HepG2 (cell line): ENCODE results near the gene DPH7. TPM values are rescaled to one million over a fixed set of nuclear protein-coding genes. Genes with fewer than 3 reads are reported as not detected.
"Not testable (repeated sequence)": the region's sequence is repeated elsewhere in the genome, so short reads cannot be mapped to it uniquely, and the experiment has no call there.

Experiments
- ATAC-seq: fragments of 200-7000 bp; cut with Tn5 transposase; 3 replicates; pipeline ENCODE4 v1.9.1; 2020; ENCODE audit warnings: mild to moderate bottlenecking, moderate library complexity
- BruUV-seq: library from RNA; stranded (reverse); fragments of 400-500 nt; replicated peaks from 2 replicates; lab custom pipeline; 2021; lab: Mats Ljungman, UMichigan
- CTCF ChIA-PET: fragments of 300-600 bp; formaldehyde crosslinking; extraction: SDS; loops from one replicate; lab custom pipeline; 2021; ENCODE audit warnings: low total read pairs, inconsistent platforms, low intra/inter-chr PET ratio; lab: Yijun Ruan, JAX
- POLR2A ChIA-PET: fragments of 350-600 bp; sonication (Branson Sonifier 250); formaldehyde crosslinking; loops from one replicate; lab custom pipeline; 2020; ENCODE audit warnings: antibody characterized with exemption, inconsistent platforms; lab: Yijun Ruan, JAX
- DNase-seq: peaks from one replicate; pipeline ENCODE4 v3.0.0-alpha.2; 2015; ENCODE audit warnings: low spot score
- FAIRE-seq: peaks from 3 replicates; lab custom pipeline; 2011; peaks lifted over from hg19 to GRCh38; lab: Jason Lieb, UNC
- H2AFZ ChIP-seq: one replicate; pipeline ENCODE4 v1.6.1; 2011; ENCODE audit warnings: low read length, inconsistent platforms
- H3K27ac ChIP-seq: fragments of 300-600 bp; 3 replicates; pipeline ENCODE4 v1.8.0; 2011; ENCODE audit warnings: mixed run types, mild to moderate bottlenecking, mixed read lengths, low read length, inconsistent platforms; ENCODE audit not compliant: insufficient read depth; ENCODE audit errors: extremely low read length
- H3K27me3 ChIP-seq, 2 experiments: fragments of 200-600 bp in 1 of 2; 2 replicates in 1 of 2; 3 replicates in 1 of 2; pipeline versions ENCODE4 v1.6.0 to v1.8.0; 2011; ENCODE audit warnings: low read length in 2 of 2, mild to moderate bottlenecking in 2 of 2, moderate library complexity in 2 of 2, inconsistent platforms in 1 of 2; ENCODE audit not compliant: insufficient read depth in 2 of 2, control insufficient read depth in 1 of 2
- H3K36me3 ChIP-seq, 2 experiments: fragments of 200-600 bp in 1 of 2; replicated peaks in 1 of 2; 2 replicates in 1 of 2; 3 replicates in 1 of 2; pipeline versions ENCODE4 v1.5.1 to v1.8.0; 2011; ENCODE audit warnings: low read length in 2 of 2, inconsistent platforms in 1 of 2; ENCODE audit not compliant: insufficient read depth in 2 of 2, control insufficient read depth in 1 of 2
- H3K4me1 ChIP-seq: 2 replicates; pipeline ENCODE4 v1.5.1; 2012; ENCODE audit warnings: low read length, inconsistent platforms; ENCODE audit not compliant: insufficient read depth
- H3K4me2 ChIP-seq: 2 replicates; pipeline ENCODE4 v1.6.0; 2011; ENCODE audit warnings: low read depth, low read length, inconsistent platforms
- H3K4me3 ChIP-seq, 3 experiments: fragments of 200-600 bp in 1 of 3; sonication (generic), shearing (Covaris generic) in 1 of 3; replicated peaks in 1 of 3; 2 replicates each; pipeline ENCODE4 v1.5.1; 2011 to 2016; ENCODE audit warnings: low read length in 3 of 3, inconsistent platforms in 2 of 3, low read depth in 2 of 3, mild to moderate bottlenecking in 2 of 3, control low read depth in 1 of 3, mixed read lengths in 1 of 3; ENCODE audit not compliant: insufficient read depth in 1 of 3
- H3K79me2 ChIP-seq: one replicate; pipeline ENCODE4 v1.6.1; 2011; ENCODE audit warnings: low read length, inconsistent platforms; ENCODE audit not compliant: insufficient read depth
- H3K9ac ChIP-seq: 2 replicates; pipeline ENCODE4 v1.6.0; 2011; ENCODE audit warnings: mild to moderate bottlenecking, low read depth, low read length, inconsistent platforms; ENCODE audit not compliant: insufficient read depth
- H3K9me3 ChIP-seq: 2 replicates; pipeline ENCODE4 v1.5.1; 2012; ENCODE audit warnings: mild to moderate bottlenecking, low read length
- H4K20me1 ChIP-seq: 2 replicates; pipeline ENCODE4 v1.6.0; 2011; ENCODE audit warnings: inconsistent platforms, mild to moderate bottlenecking, low read length, moderate library complexity; ENCODE audit not compliant: insufficient read depth
- FOXP4 ChIP-seq: sonication (generic); formaldehyde crosslinking; IDR thresholded peaks from 2 replicates; pipeline ENCODE4 v1.4.0; 2020; ENCODE audit warnings: missing genetic modification reagents
- HNF4G ChIP-seq, 2 experiments: sonication (generic) in 1 of 2; formaldehyde crosslinking in 1 of 2; IDR thresholded peaks; 2 replicates each; pipeline versions ENCODE4 v1.4.0 to v1.6.1; 2011 to 2020; ENCODE audit warnings: borderline replicate concordance in 2 of 2, low read depth in 2 of 2, mild to moderate bottlenecking in 2 of 2, low read length in 1 of 2, missing genetic modification reagents in 1 of 2, moderate library complexity in 1 of 2
- ZNF614 ChIP-seq: IDR thresholded peaks from 2 replicates; pipeline ENCODE4 v1.6.1; 2018; ENCODE audit warnings: missing biosample characterization, missing genetic modification reagents, inconsistent platforms, borderline replicate concordance
- WGBS: methylation state at CpG from one replicate; pipeline ENCODE4 v1.1.6; 2017; ENCODE audit warnings: low lambda C conversion rate; 5-methylcytosine and 5-hydroxymethylcytosine counted together
- in situ Hi-C: cut with HindIII; loops from 2 replicates; pipeline ENCODE4 v1.10.0; 2017; ENCODE audit warnings: low pct_unique_long_range_greater_than_20kb; ENCODE audit not compliant: extremely low pct_ligation_motif_present
- intact Hi-C: fragments of 100-400 bp; cut with micrococcal nuclease; formaldehyde crosslinking; loops from one replicate; pipeline ENCODE4 v1.10.0; 2022; ENCODE audit not compliant: unreplicated experiment
- polyA plus RNA-seq, 8 experiments: library from polyadenylated mRNA; depleted of rRNA in 3 of 8; stranded (reverse) in 7 of 8; unstranded in 1 of 8; fragments of >200 nt; fragmentation: Illumina TruSeq in 4 of 8; extraction: Trizol in 4 of 8; gene quantifications; 2 replicates each; pipeline versions ENCODE4 v1.2.1 to v1.2.3, GENCODE V29; 2011 to 2016; ENCODE audit warnings: low read depth in 4 of 8, missing spikeins in 1 of 8, mixed read lengths in 1 of 8; ENCODE audit not compliant: insufficient read depth in 1 of 8
- total RNA-seq, 5 experiments: library from RNA; depleted of rRNA; stranded (reverse); fragments of >200 nt; fragmentation: Illumina TruSeq; extraction: Trizol; gene quantifications; 2 replicates each; pipeline ENCODE4 v1.2.3, GENCODE V29; 2016; ENCODE audit warnings: low read depth in 1 of 5

DPH7 gene
- total and polyA plus RNA-seq, 2 of the 13 experiments (the other 11 are each of a cell fraction or from before 2014, with no cell fraction given): 27.6 to 31.6 TPM

- TF ChIP-seq FOXP4: no peak
- TF ChIP-seq ZNF614 (CRISPR knock-in tag): no peak
- no peak for TF ChIP-seq HNF4G (IDR thresholded peaks at IDR 0.05; ENCODE audit: borderline replicate concordance, low read depth, low read length)
- no peak for TF ChIP-seq HNF4G (CRISPR knock-in tag; IDR thresholded peaks at IDR 0.05; ENCODE audit: borderline replicate concordance, low read depth)
These were observed 9.0 kb downstream of the DPH7 start (continued) for GRCh38 chr9:137569609-137570203.

- not testable (repeated sequence) for BruUV-seq
These were observed 10.3 kb downstream of the DPH7 start for GRCh38 chr9:137568445-137568844.

More at GRCh38 chr9:137568445-137568844, 10.3 kb downstream of the DPH7 start:
- H3K79me2 ChIP-seq, intact Hi-C loops, H3K27me3 ChIP-seq, H4K20me1 ChIP-seq, H3K4me1 ChIP-seq, DNase-seq, FAIRE-seq, H3K4me3 ChIP-seq, H3K4me2 ChIP-seq, H3K27ac ChIP-seq, H3K9me3 ChIP-seq, ATAC-seq, H2AFZ ChIP-seq, in situ Hi-C loops, POLR2A ChIA-PET, H3K9ac ChIP-seq, CTCF ChIA-PET: not testable (repeated sequence)
- peaks cover 6 to 39% of the 10 kb centered on the region in 2 experiments; a peak in 4 of 5 replicates for H3K36me3 ChIP-seq
- 97% methylated on average over 5 of the region's 5 CpGs for WGBS
